HG02623 (cell line): ENCODE results near the gene CDC27.
"Not testable (repeated sequence)": the region's sequence is repeated elsewhere in the genome, so short reads cannot be mapped to it uniquely, and the experiment has no call there.

Experiments used
- ATAC-seq: cut with Tn5 transposase; IDR thresholded peaks from one replicate; pipeline ENCODE4 v1.9.1; 2021; ENCODE audit warnings: moderate library complexity; ENCODE audit not compliant: unreplicated experiment

Gene CDC27

GRCh38 chr17:47220531-47220999 is 31.5 kb upstream of the CDC27 start:
- no peak for ATAC-seq

DNA sequence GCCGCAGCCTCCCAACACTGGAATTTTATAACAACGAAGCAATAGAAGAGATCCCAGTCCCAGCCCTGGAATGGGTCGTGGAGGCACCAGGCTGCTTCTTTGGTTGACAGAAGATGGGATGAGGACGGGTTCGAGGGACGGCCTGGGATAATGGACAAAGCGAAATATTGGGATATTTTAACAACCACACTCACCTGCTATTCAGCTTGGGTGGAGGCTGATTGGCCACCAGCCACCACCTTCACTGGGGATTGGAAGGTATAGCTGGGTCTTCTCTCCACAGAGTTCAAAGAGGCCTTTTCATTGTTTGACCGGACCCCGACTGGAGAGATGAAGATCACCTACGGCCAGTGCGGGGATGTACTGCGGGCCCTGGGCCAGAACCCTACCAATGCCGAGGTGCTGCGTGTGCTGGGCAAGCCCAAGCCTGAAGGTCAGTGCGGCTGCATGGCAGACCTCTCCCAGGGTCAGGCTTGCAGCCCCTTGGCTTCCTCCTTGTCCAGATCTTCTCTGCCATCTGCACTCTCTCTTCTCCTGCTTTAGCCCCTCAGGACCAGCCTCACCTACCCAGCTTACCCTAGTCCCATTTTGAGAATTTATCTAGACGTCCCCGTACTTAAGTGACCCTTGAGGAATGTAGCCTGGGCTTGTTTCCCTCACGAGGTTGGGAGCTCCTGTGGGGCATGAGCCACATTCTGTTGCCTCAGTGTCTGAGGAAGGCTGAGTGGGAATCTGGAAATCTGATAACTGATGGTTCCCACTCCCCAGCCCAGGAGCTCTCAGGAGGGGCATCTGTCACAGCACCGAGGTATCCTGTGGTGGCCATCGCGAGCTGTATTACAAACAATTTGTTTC is 30.8 kb upstream of the CDC27 start:
- ATAC-seq: no peak

DNA sequence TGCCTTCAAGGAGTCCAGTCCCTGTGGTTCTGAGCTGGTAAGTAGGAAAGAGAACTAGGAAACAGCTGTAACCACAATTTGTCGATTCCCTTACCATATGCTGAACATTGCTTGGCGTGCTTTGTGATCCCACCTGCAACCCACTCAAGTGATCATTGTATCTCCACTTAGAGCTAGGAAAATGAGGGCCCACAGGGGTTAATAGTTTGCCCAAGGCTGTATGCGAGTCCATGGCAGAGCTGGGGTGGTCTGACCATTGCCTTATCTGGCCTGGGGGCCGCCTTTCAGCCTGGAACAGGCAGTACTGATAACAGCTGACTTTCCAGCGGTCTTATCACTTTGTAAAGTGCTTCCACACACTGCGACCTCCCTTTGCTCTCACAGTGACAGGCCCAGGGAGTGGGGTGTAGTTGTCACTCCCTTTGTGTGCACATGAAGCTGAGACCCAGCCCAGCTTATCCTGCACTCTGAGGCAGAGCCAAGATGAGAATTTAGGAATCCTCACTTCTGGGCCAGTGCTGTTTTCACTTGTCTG is 29.9 kb upstream of the CDC27 start:
- ATAC-seq: no peak

DNA sequence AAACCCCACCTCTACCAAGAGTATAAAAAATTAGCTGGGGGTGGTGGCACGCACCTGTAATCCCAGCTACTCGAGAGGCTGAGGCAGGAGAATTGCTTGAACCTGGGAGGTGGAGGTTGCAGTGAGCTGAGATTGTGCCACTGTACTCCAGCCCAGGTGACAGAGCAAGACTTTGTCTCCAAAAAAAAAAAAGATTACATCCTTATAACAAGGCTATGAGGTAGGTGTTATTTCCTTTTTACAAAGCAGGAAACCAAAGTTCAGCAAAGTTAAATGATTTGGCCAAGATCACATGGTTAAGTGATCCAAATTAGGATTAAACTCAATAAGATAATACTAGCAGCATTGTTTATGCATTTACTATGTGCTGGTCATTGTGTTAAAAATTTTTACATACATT is 28.2 kb upstream of the CDC27 start:
- ATAC-seq: not testable (repeated sequence)

DNA sequence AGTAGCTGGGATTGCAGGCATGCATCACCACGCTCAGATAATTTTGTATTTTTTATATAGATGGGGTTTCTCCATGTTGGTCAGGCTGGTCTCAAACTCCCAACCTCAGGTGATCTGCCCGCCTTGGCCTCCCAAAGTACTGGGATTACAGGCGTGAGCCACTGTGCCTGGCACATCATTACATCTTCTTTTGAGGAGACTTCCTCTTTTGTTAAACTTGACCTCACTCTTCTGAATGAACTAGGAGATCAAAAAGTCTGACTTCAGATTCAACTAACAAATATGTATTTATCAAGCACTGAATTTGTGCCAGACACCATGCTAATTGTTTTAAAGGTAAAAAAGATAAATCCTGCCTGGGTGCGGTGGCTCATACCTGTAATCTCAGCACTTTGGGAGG is 27.7 kb upstream of the CDC27 start:
- not testable (repeated sequence) for ATAC-seq

GRCh38 chr17:47214931-47215330 is 25.8 kb upstream of the CDC27 start:
- ATAC-seq: no peak

DNA sequence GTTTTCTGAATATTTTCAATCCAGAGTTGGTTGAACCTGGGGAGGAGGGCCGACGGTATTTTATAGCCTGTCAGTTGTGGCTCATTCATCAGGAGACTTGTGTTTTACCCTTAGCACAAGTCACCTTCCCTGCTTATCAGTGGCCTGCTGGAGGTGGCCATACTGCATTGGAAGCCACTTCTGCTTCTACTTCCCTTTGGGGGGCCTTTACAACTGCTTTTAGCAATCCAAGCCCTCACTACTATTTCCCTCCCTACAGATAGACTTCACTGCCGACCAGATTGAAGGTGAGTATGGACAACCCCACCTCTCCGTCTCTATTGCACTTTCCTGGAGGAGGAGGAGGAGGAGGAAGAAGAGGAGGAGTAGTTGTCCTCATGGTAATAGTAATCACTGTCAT is 24.4 kb upstream of the CDC27 start:
- ATAC-seq: no peak

GRCh38 chr17:47212458-47212857 is 23.4 kb upstream of the CDC27 start:
- ATAC-seq: no peak

DNA sequence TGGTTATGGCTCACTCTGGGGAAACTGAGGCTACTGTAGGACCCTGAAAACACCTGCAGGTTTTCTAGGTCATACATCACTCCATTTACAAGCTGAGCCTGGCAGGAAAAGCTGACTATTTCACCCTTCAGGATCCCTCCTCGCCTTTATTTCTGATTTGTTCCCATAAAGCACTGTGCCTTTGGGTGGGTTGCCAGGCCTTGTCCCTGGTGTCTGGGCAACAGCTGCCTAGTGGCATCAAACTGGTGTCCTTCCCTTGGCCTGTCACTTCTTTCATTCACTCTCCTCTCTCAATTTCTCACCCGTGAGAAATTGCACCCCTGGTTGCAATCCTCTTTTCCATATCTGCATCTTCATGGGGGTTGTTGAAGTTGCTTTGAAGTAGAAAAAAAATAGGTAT is 21.7 kb upstream of the CDC27 start:
- no peak for ATAC-seq

DNA sequence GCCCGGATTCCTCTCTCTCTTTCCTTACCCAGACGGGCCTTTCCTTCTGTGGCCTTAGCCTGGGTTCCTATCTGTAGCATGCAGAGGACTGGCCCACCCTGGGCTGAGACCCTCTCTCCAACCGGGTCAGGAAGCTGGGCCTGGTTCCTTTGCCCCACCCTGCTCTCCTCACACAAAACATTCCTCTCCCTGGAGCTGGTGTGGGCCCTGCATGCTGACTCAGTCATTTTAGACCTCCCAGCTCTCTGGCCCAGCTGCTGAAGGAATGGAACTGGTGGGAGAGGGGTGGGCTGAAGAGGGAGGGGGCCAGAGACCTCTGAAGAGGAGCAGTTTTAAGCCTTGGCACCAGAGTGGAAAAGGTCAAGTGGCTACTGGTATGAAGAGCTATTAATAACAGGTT is 21.0 kb upstream of the CDC27 start:
- no peak for ATAC-seq

- ATAC-seq: no peak
Measured at GRCh38 chr17:47209499-47209898, 20.4 kb upstream of the CDC27 start.

- no peak for ATAC-seq
Measured at GRCh38 chr17:47208744-47209488, 19.8 kb upstream of the CDC27 start, which contains the start of gene MYL4. TSS of gene MYL4 (plus strand) at chr17:47209348. CDS start at chr17:47209423, 75 bp downstream.

GRCh38 chr17:47207143-47208067 is 18.3 kb upstream of the CDC27 start:
- ATAC-seq: no peak

DNA sequence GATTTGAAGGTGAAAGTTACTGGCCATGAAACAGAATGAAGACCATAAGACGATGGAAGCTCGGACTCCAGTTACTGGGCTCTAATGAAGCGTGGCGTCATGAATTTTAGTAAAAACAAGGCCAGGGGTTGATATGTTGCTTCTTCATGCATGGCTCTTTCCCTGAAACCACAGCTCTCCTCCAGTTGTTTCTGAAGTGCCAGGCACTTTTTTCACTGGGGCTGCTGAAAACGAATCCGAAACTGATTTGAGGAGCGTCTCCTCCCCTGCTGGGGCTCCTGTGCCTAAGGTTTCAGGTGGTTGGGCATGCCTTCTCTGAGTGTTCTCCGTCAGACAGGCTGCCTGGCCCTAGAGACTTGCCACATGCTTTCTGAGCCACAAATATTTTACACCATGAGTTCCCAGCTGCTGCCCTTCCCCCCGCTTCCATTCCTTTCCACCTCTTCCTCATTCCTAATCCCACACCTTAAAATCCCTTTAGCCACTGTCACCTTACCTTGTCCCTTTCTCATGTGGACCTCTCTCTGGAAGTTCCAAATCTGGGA is 16.4 kb upstream of the CDC27 start:
- peak; percentile 33 for ATAC-seq

DNA sequence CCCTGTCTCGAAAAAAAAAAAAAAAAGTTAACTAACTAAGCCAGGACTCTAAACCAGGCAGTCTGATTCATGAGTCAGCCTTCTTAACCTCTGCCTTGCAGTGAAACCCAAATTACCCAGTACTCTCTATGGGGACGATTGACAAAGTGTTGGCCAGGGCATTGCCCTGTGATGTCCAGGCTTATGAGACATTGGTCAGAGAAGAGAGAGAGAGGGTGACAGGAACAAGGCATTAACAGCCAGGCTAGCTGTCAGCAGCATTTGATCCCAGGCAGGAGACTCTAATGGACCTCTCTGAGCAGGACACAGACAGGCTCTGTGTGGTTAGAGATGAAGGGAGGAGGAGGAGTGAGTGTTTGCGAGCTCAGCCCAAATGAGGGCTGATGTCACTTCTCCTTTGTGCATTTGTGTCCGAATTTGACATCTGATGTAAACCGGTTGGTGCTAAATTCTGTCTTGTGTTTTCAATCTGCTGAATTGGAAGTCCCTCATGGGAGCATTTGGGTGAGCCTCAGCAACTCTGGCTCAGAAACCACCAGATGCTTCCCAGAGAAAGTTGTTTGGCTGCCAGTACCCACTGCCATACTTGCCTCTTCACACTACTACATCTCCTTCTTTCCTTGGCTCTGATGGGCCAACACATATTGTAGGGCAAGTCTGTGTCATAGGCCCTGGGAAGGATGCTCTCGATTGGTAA is 15.8 kb upstream of the CDC27 start:
- peak; percentile 40 for ATAC-seq

GRCh38 chr17:47203984-47204721 is 15.1 kb upstream of the CDC27 start:
- ATAC-seq: no peak

DNA sequence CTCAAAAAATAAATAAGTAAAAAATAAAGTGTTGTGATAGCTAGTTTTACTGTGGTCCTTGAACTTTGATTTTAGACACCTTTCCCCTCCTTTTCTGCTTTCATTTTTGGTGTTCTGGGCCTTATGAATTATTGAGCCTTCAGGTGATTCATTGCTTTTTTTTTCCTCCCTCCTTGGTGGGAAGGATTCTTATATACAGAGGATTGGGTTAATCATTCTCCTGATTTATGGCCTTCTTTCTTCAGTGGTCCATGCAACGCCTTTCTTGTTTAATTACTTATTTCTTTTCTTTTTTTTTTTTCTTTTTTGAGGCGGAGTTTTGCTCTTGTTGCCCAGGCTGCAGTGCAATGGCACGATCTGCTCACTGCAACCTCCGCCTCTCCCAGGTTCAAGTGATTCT is 12.1 kb upstream of the CDC27 start:
- ATAC-seq: no peak

GRCh38 chr17:47200325-47200664 is 11.2 kb upstream of the CDC27 start:
- no peak for ATAC-seq

- ATAC-seq: no peak
Measured at GRCh38 chr17:47199627-47200324, 10.7 kb upstream of the CDC27 start.
